ENCODE measurements around the gene GTSF1L. TPM values are rescaled to one million over a fixed set of nuclear protein-coding genes. Genes with fewer than 3 reads are reported as not detected.

The GTSF1L gene
- total RNA-seq, 2 donors from 2014 or later, result not detected

GRCh38 chr20:43731927-43732326 is 5.1 kb upstream of the GTSF1L start:
- Histone ChIP-seq H3K4me1 (no peaks in the 10 kb centered on the region), H3K27ac (no peak overlapping the region), H3K4me3 (no peak overlapping the region), H3K9ac (ENCODE audit: low read depth in 2 of 2, low read length in 2 of 2) (no peak overlapping the region), H3K36me3 (no peaks in the 10 kb centered on the region), H3K27me3 (no peaks in the 10 kb centered on the region), H3K9me3 (no peaks in the 10 kb centered on the region)
- TF ChIP-seq, protein P1, sequence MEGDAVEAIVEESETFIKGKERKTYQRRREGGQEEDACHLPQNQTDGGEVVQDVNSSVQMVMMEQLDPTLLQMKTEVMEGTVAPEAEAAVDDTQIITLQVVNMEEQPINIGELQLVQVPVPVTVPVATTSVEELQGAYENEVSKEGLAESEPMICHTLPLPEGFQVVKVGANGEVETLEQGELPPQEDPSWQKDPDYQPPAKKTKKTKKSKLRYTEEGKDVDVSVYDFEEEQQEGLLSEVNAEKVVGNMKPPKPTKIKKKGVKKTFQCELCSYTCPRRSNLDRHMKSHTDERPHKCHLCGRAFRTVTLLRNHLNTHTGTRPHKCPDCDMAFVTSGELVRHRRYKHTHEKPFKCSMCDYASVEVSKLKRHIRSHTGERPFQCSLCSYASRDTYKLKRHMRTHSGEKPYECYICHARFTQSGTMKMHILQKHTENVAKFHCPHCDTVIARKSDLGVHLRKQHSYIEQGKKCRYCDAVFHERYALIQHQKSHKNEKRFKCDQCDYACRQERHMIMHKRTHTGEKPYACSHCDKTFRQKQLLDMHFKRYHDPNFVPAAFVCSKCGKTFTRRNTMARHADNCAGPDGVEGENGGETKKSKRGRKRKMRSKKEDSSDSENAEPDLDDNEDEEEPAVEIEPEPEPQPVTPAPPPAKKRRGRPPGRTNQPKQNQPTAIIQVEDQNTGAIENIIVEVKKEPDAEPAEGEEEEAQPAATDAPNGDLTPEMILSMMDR (IDR thresholded peaks at IDR 0.05), result no peak
- intact Hi-C loops (cut with DNase I), result no loop called here
- no peak for DNase-seq

DNA sequence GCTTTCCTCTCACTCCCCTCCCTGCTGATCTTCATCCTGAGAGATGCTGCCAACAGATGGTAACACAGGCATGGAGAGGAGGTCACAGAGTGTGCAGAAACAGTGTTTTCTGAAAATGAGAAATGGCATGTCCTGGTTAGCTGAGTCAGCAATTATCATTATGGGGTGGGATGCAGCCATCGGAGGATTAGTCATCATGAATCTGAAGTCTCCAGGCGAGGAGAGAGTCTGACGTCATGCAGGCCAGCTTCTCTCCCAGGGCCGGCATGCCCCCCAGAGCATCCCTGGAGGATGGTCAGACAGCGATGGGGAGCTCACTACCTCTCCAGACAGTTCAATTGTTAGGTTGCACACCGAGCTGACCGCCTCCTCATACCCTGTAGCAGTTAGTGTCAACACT is 4.7 kb upstream of the GTSF1L start:
- Histone ChIP-seq H3K27ac (no peak overlapping the region), H3K9ac (ENCODE audit: low read depth in 2 of 2, low read length in 2 of 2) (no peak overlapping the region), H3K36me3 (no peaks in the 10 kb centered on the region), H3K27me3 (no peaks in the 10 kb centered on the region), H3K4me1 (no peaks in the 10 kb centered on the region), H3K4me3 (no peak overlapping the region), H3K9me3 (no peaks in the 10 kb centered on the region)
- TF ChIP-seq, protein P1 (IDR thresholded peaks at IDR 0.05), result no peak
- intact Hi-C loops (cut with DNase I), result no loop called here
- DNase-seq, result no peak

DNA sequence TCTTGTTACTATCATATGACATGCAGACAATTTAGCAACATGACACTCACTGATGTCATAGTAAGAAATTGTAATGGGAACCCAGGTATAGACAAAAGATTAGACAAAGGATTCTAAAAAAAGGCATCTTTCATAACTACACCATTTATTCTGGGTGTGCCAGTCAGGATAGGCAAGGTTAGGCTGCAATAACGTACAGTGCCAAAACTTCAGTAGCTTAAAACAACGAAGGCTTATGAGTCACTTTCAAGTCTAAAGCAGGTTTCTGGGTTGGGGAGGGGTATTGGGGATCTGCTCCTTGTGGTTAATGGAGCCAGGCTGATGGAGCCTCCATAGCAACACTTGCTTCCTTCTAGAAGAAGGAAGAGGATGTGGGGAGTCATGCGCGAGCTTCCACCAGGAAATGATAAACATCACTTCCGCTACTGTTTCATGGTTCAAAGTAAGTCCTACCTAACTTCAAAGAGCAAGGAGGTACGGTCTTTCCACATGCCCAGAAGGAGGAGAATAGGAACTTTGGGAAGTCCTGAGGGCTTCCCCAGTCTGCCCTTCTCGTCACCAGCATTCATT is 2.0 kb upstream of the GTSF1L start:
- no peak overlapping the region for H3K9ac ChIP-seq (ENCODE audit: low read depth in 2 of 2, low read length in 2 of 2)
- TF ChIP-seq, protein P1 (IDR thresholded peaks at IDR 0.05), result no peak

GRCh38 chr20:43727980-43728590 is 1.3 kb upstream of the GTSF1L start:
- Histone ChIP-seq H3K9ac (ENCODE audit: low read depth in 2 of 2, low read length in 2 of 2) (no peak overlapping the region), H3K9me3 (no peaks in the 10 kb centered on the region), H3K36me3 (no peaks in the 10 kb centered on the region), H3K4me3 (no peak overlapping the region), H3K27ac (no peak overlapping the region), H3K27me3 (no peaks in the 10 kb centered on the region), H3K4me1 (no peaks in the 10 kb centered on the region)
- DNase-seq, result peak; percentile 37
- intact Hi-C loops (cut with DNase I), result no loop called here
- TF ChIP-seq, protein P1 (IDR thresholded peaks at IDR 0.05), result no peak

More for the DNA sequence above, 2.0 kb upstream of the GTSF1L start:
- H3K4me3 ChIP-seq, result no peak overlapping the region
- H3K27ac ChIP-seq, result no peak overlapping the region
- intact Hi-C loops (cut with DNase I), result no loop called here
- no peak for DNase-seq
- H3K4me1 ChIP-seq, result no peaks in the 10 kb centered on the region
- H3K27me3 ChIP-seq, result no peaks in the 10 kb centered on the region
- H3K36me3 ChIP-seq, result no peaks in the 10 kb centered on the region
- H3K9me3 ChIP-seq, result no peaks in the 10 kb centered on the region

DNA sequence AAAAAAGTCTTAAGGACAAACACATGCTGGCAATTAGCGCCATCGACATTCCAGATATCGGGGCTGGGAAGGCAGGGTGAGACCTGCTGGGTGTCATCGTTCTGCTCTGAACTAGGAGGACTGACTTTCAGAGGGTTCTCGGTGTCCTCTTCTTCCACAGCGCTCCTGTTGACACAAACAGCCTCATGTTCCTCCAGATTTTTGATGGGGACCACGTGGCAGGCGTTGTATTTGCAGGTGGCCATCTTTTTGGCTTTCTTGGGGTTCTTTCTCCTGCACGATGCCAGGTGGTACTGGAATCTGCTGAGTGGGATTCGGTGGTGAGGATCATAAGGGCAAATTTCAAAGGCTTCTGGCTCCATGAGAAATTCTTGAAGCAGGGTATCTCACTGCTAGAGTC is 469 bp downstream of the GTSF1L start:
- H3K27me3 ChIP-seq, result no peaks in the 10 kb centered on the region
- no peak for DNase-seq
- no peaks in the 10 kb centered on the region for H3K4me1 ChIP-seq
- H3K9ac ChIP-seq (ENCODE audit: low read depth in 2 of 2, low read length in 2 of 2), result no peak overlapping the region
- H3K4me3 ChIP-seq, result no peak overlapping the region
- TF ChIP-seq, protein P1 (IDR thresholded peaks at IDR 0.05), result no peak
- intact Hi-C loops (cut with DNase I), result no loop called here
- H3K27ac ChIP-seq, result no peak overlapping the region
- no peaks in the 10 kb centered on the region for H3K9me3 ChIP-seq
- no peaks in the 10 kb centered on the region for H3K36me3 ChIP-seq

Data from colonic mucosa (tissue), 4 donors.